Skeletal muscle satellite cell (primary cell): Measurements from ENCODE around the gene CRLF3.
"Not testable (repeated sequence)": the region's sequence is repeated elsewhere in the genome, so short reads cannot be mapped to it uniquely, and the experiment has no call there.

Experiments
- H3K27me3 ChIP-seq: 2 replicates; pipeline ENCODE4 v1.7.0; 2013; ENCODE audit warnings: low read length; ENCODE audit not compliant: control insufficient read depth, insufficient read depth
- H3K36me3 ChIP-seq: 2 replicates; pipeline ENCODE4 v1.7.0; 2013; ENCODE audit warnings: mild to moderate bottlenecking, control low read depth, low read length; ENCODE audit not compliant: insufficient read depth
- H3K4me1 ChIP-seq: 2 replicates; pipeline ENCODE4 v1.7.0; 2013; ENCODE audit warnings: low read length; ENCODE audit not compliant: control insufficient read depth, insufficient read depth
- H3K4me2 ChIP-seq: 2 replicates; pipeline ENCODE4 v1.7.0; 2013; ENCODE audit warnings: mild to moderate bottlenecking, low read length
- H3K4me3 ChIP-seq: 2 replicates; pipeline ENCODE4 v1.7.0; 2013; ENCODE audit warnings: low read length
- H3K9ac ChIP-seq: 2 replicates; pipeline ENCODE4 v1.7.0; 2013; ENCODE audit warnings: mild to moderate bottlenecking, low read depth, low read length, moderate library complexity
- H3K9me3 ChIP-seq: replicated peaks from 2 replicates; pipeline ENCODE4 v1.7.0; 2013; ENCODE audit warnings: mild to moderate bottlenecking, control low read depth, low read length

Gene CRLF3

DNA sequence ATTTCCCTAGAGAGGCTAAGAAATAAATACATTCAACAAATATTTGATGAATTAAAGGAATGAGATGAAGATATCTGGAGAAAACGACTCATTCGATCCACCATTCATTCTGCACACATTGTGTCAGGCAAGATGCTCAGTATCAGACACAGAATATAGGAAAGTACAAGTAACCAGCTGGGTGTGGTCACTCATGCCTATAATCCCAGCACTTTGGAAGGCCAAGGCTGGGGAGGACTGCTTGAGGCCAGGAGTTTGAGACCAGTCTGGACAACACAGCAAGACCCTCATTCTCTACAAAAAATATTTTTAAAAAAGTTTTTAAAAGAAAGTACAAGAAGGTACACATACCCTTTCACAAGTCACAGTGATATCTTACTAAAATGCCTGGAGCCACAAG, 42.3 kb downstream of the CRLF3 start:
- Histone ChIP-seq H3K9ac (no peak overlapping the region), H3K4me2 (no peak overlapping the region), H3K4me3 (no peak overlapping the region), H3K27me3 (no peaks in the 10 kb centered on the region), H3K9me3 (no peaks in the 10 kb centered on the region), H3K36me3 (peaks cover 26% of the 10 kb centered on the region), H3K4me1 (no peaks in the 10 kb centered on the region)

DNA sequence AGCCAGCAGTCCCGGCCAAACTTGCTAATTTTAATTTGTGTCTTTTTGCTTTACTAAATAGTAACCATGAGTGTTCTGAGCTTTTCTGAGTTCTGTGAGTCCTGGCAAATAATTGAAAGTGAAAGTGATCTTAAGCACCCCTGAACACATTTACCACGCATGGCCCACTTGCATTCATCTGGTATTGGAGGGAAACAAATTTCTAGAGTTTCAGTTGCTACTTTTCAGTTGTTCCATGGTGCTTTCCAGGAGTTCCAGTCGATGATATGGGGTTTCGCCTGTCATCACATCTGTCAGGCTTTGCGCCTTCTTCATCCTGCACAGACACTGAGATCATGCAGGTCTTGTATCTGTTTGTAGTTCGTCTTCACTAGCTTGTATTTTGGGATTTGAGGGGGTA, 44.1 kb downstream of the CRLF3 start:
- Histone ChIP-seq H3K27me3 (no peaks in the 10 kb centered on the region), H3K4me1 (no peaks in the 10 kb centered on the region), H3K4me2 (no peak overlapping the region), H3K9me3 (no peaks in the 10 kb centered on the region), H3K9ac (no peak overlapping the region), H3K4me3 (no peak overlapping the region), H3K36me3 (peaks cover 18% of the 10 kb centered on the region)

DNA sequence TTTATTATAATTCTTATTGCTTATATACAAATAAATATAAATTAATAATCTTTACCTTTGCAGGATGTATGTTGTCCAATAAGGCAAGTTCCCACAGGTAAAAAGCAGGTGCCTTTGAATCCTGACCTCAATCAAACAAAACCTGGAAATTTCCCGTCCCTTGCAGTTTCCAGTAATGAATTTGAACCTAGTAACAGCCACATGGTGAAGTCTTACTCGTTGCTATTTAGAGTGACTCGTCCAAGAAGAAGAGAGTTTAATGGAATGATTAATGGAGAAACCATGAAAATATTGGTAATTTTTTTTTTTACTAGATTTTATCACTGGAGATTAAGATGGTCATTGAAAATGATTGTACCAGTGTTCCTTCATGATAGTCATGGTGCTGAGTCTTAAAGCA, 55.7 kb downstream of the CRLF3 start:
- H3K4me2 ChIP-seq: not testable (repeated sequence)

DNA sequence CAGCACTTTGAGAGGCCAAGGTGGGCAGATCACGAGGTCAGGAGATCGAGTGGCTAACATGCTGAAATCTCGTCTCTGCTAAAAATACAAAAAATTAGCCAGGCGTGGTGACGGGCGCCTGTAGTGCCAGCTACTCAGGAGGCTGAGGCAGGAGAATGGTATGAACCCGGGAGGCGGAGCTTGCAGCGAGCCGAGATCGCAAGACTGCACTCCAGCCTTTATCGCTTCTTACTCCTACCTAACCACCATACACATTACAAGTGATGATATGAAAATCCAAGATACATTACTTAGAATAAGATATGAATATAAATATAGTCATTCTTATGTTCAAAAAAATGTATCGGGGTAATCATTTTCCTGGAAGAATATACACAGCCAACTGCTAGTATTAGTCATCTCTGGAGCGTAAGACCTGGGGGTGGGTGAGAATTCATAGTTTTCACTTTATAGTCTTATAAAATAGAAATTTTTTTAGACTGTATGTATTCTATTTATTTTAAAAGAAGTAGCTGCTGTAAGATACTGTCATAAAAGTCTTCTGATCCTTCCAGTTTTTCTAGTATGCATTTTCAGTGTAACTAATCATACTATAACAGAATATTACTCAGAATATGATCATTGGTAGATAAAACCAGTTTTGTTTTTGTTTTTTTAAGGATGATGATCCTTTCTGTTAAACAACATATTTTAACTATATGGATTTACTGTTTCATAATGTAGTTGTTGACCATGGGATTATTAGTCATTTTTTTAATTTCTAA, 56.7 kb downstream of the CRLF3 start:
- peaks cover 11% of the 10 kb centered on the region for H3K36me3 ChIP-seq
- H3K9ac ChIP-seq, H3K4me1 ChIP-seq: not testable (repeated sequence)

More for the DNA sequence above, 55.7 kb downstream of the CRLF3 start:
- peaks cover 11% of the 10 kb centered on the region for H3K36me3 ChIP-seq
- not testable (repeated sequence) for H3K27me3 ChIP-seq, H3K9me3 ChIP-seq, H3K4me1 ChIP-seq, H3K4me3 ChIP-seq, H3K9ac ChIP-seq

DNA sequence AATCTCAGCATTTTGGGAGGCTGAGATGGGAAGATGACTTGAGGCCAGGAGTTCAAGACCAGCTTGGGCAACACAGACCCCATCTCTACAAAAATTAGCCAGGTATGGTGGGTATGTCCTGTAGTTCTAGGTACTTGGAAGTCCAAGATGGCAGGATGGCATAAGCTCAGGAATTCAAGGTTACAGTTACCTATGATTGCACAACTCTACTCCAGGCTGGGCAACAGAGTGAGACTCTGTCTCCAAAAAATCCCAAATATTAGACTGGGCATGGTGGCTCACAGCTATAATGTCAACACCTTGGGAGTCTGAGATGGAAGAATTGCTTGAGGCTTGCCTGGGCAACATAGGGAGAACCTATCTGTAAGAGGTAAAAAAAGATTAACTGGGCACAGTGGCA, 63.4 kb downstream of the CRLF3 start:
- Histone ChIP-seq H3K4me3 (no peak overlapping the region), H3K4me2 (no peak overlapping the region), H3K36me3 (peaks cover 7% of the 10 kb centered on the region), H3K27me3 (no peaks in the 10 kb centered on the region), H3K9ac (no peak overlapping the region), H3K4me1 (no peaks in the 10 kb centered on the region), H3K9me3 (no peaks in the 10 kb centered on the region)

More for the DNA sequence above, 56.7 kb downstream of the CRLF3 start:
- H3K4me3 ChIP-seq, H3K9me3 ChIP-seq, H3K4me2 ChIP-seq, H3K27me3 ChIP-seq: not testable (repeated sequence)

DNA sequence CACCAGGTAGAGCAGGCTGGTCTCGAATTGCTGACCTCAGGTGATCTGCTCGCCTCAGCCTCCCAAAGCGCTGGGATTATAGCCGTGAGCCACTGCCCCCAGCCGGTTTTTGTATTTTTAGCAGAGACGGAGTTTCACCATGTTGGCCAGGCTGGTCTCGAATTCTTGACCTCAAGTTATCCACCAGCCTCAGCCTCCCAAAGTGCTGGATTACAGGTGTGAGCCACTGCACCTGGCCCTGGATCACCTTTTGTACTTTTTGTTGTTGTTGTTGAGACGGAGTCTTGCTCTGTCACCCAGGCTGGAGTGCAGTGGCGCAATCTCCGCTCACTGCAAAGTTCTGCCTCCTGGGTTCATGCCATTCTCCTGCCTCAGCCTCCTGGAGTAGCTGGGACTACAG, 71.2 kb downstream of the CRLF3 start:
- H3K4me1 ChIP-seq, H3K36me3 ChIP-seq: not testable (repeated sequence)

DNA sequence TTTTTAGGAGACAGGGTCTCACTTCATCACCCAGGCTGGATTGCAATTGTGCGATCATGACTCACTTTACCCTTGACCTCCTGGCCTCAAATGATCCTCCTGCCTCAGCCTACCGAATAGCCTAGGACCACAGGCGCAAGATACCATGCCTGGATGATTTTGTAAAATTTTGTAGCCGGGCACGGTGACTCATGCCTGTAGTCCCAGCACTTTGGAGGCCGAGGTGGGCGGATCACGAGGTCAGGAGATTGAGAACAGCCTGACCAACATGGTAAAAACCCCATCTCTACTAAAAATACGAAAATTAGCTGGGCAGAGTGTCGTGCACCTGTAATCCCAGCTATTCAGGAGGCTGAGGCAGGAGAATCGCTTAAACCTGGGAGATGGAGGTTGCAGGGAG, 73.5 kb downstream of the CRLF3 start:
- H3K4me1 ChIP-seq, H3K9ac ChIP-seq, H3K27me3 ChIP-seq, H3K4me2 ChIP-seq, H3K9me3 ChIP-seq, H3K36me3 ChIP-seq, H3K4me3 ChIP-seq: not testable (repeated sequence)

More for the DNA sequence above, 71.2 kb downstream of the CRLF3 start:
- not testable (repeated sequence) for H3K9ac ChIP-seq, H3K27me3 ChIP-seq, H3K9me3 ChIP-seq, H3K4me2 ChIP-seq, H3K4me3 ChIP-seq

DNA sequence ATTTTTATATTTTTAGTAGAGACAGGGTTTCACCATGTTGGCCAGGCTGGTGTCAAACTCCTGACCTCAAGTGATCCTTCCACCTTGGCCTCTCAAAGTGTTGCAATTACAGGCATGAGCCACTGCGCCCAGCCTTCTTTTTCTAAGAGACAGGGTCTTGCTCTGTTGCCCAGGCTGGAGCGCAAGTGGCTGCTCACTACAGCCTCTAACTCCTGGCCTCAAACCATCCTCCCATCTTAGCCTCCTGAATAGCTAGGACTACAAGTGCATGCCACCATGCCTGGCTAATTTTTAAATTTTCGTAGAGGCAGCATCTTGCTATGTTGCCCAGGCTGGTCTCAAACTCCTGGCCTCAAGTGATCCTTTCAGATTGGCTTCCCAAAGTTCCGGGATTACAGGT, 76.9 kb downstream of the CRLF3 start:
- H3K4me2 ChIP-seq, H3K9ac ChIP-seq, H3K4me3 ChIP-seq, H3K36me3 ChIP-seq, H3K9me3 ChIP-seq, H3K4me1 ChIP-seq, H3K27me3 ChIP-seq: not testable (repeated sequence)

DNA sequence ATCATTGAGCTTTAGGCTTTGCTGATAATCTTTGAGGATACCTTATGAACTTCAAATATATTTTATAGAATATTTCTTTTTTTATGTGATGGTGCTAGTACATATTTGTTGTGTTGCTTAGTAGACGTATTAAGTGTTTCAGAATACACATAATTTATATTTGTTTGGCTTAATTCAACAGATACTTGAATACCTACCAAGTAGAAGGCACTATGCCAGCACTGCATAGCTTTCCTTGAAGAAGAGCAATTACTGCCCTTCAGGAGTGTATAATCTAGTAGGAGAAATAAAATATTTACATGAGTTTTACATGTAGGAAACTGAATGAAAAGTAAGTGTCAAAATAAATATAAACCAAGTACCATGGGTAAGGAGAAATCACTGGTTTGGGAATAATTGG, 81.8 kb downstream of the CRLF3 start:
- peaks cover 11% of the 10 kb centered on the region for H3K36me3 ChIP-seq
- H3K9me3 ChIP-seq, H3K9ac ChIP-seq: not testable (repeated sequence)

DNA sequence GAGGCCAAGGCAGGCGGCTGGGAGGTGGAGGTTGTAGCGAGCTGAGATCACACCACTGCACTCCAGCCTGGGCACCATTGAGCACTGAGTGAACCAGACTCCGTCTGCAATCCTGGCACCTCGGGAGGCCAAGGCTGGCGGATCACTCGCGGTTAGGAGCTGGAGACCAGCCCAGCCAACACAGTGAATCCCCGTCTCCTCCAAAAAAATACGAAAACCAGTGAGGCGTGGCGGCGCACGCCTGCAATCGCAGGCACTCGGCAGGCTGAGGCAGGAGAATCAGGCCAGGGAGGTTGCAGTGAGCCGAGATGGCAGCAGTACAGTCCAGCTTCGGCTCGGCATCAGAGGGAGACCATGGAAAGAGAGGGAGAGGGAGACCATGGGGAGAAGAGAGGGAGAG, 88.1 kb downstream of the CRLF3 start:
- not testable (repeated sequence) for H3K27me3 ChIP-seq, H3K4me1 ChIP-seq, H3K9me3 ChIP-seq, H3K4me2 ChIP-seq, H3K36me3 ChIP-seq, H3K9ac ChIP-seq, H3K4me3 ChIP-seq

More for the DNA sequence above, 81.8 kb downstream of the CRLF3 start:
- H3K4me3 ChIP-seq, H3K4me1 ChIP-seq, H3K4me2 ChIP-seq, H3K27me3 ChIP-seq: not testable (repeated sequence)

DNA sequence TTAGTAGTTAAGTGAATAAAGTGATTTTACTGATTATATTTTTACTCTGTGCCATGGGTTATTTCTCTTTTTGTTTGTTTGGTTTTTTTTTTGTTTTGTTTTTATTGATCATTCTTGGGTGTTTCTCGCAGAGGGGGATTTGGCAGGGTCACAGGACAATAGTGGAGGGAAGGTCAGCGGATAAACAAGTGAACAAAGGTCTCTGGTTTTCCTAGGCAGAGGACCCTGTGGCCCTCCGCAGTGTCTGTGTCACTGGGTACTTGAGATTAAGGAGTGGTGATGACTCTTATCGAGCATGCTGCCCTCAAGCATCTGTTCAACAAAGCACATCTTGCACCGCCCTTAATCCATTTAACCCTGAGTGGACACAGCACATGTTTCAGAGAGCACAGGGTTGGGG, 88.8 kb downstream of the CRLF3 start:
- H3K9ac ChIP-seq, H3K4me1 ChIP-seq, H3K4me3 ChIP-seq, H3K27me3 ChIP-seq, H3K4me2 ChIP-seq, H3K36me3 ChIP-seq, H3K9me3 ChIP-seq: not testable (repeated sequence)

DNA sequence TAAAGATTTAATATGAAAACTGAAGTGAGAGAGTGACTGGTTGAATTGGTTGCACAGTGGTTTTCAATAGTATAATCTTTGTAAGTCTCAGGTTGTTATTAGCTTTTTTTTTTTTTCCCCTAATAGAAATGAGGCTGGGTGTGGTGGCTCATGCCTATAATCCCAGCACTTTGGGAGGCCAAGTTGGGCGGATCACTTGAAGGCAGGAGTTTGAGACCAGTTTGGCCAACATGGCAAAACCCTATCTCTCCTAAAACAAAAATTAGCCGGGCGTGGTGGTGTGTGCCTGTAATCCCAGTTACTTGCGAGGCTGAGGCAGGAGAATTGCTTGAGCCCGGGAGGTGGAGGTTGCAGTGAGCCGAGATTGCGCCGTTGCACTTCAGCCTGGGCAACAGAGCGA, 89.3 kb downstream of the CRLF3 start:
- not testable (repeated sequence) for H3K4me2 ChIP-seq, H3K4me1 ChIP-seq, H3K9ac ChIP-seq, H3K36me3 ChIP-seq, H3K9me3 ChIP-seq, H3K4me3 ChIP-seq, H3K27me3 ChIP-seq
